ENCODE measurements around the gene CDH4.

Gene CDH4

GRCh38 chr20:61621852-61622251, 369.8 kb downstream of the CDH4 start:
- H3K36me3 ChIP-seq = no peaks in the 10 kb centered on the region

GRCh38 chr20:61623451-61623850, 371.4 kb downstream of the CDH4 start:
- no peak for TF ChIP-seq CTCF (IDR thresholded peaks at IDR 0.05)
- Histone ChIP-seq H3K27ac (no peak overlapping the region), H3K4me3 (ENCODE audit: low read depth in 1 of 2, low read length in 1 of 2) (no peak overlapping the region), H3K4me1 (ENCODE audit: control insufficient read depth in 1 of 2, insufficient read depth in 1 of 2, low read depth in 1 of 2, low read length in 1 of 2) (no peaks in the 10 kb centered on the region), H3K9me3 (no peaks in the 10 kb centered on the region), H3K36me3 (no peaks in the 10 kb centered on the region), H3K27me3 (no peaks in the 10 kb centered on the region)

More at GRCh38 chr20:61621852-61622251, 369.8 kb downstream of the CDH4 start:
- Histone ChIP-seq H3K27me3 (no peaks in the 10 kb centered on the region), H3K9me3 (peaks cover 4% of the 10 kb centered on the region), H3K27ac (no peak overlapping the region), H3K4me3 (ENCODE audit: low read depth in 1 of 2, low read length in 1 of 2) (no peak overlapping the region), H3K4me1 (ENCODE audit: control insufficient read depth in 1 of 2, insufficient read depth in 1 of 2, low read depth in 1 of 2, low read length in 1 of 2) (no peaks in the 10 kb centered on the region)
- TF ChIP-seq CTCF (IDR thresholded peaks at IDR 0.05) = no peak

DNA sequence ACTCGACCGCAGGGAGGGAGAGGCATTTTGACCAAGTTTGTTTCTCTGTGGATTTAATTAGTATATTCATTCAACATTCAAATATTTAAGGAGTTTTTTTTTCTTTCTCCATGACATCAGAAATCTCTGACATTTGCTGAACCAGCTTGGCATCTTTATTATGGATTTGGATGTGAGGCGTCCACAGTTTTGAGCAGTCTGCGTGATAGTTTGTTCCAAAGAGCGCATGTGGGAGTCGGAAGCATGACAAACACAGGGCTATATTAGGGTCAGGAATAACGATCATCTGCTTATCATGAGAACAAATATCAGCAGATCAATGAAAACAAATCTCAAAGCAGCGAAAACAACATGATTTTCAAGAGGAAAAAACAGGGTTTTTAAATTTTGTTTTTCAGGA, 373.2 kb downstream of the CDH4 start:
- Histone ChIP-seq H3K9me3 (no peaks in the 10 kb centered on the region), H3K4me3 (ENCODE audit: low read depth in 1 of 2, low read length in 1 of 2) (no peak overlapping the region)

GRCh38 chr20:61626412-61626811, 374.4 kb downstream of the CDH4 start:
- Histone ChIP-seq H3K4me1 (ENCODE audit: control insufficient read depth in 1 of 2, insufficient read depth in 1 of 2, low read depth in 1 of 2, low read length in 1 of 2) (no peaks in the 10 kb centered on the region), H3K27me3 (no peaks in the 10 kb centered on the region), H3K36me3 (no peaks in the 10 kb centered on the region), H3K9me3 (no peaks in the 10 kb centered on the region), H3K4me3 (ENCODE audit: low read depth in 1 of 2, low read length in 1 of 2) (no peak overlapping the region), H3K27ac (no peak overlapping the region)
- TF ChIP-seq CTCF (IDR thresholded peaks at IDR 0.05) = no peak

More for the DNA sequence above, 373.2 kb downstream of the CDH4 start:
- TF ChIP-seq CTCF (IDR thresholded peaks at IDR 0.05) = no peak
- H3K36me3 ChIP-seq = no peaks in the 10 kb centered on the region
- H3K27me3 ChIP-seq = no peaks in the 10 kb centered on the region
- no peaks in the 10 kb centered on the region for H3K4me1 ChIP-seq (ENCODE audit: control insufficient read depth in 1 of 2, insufficient read depth in 1 of 2, low read depth in 1 of 2, low read length in 1 of 2)
- H3K27ac ChIP-seq = no peak overlapping the region

GRCh38 chr20:61627791-61628415, 375.8 kb downstream of the CDH4 start:
- no peak overlapping the region for H3K4me3 ChIP-seq (ENCODE audit: low read depth in 1 of 2, low read length in 1 of 2)
- no peak for TF ChIP-seq CTCF (IDR thresholded peaks at IDR 0.05)
- H3K27me3 ChIP-seq = no peaks in the 10 kb centered on the region
- H3K36me3 ChIP-seq = no peaks in the 10 kb centered on the region
- no peak overlapping the region for H3K27ac ChIP-seq
- no peaks in the 10 kb centered on the region for H3K9me3 ChIP-seq
- no peaks in the 10 kb centered on the region for H3K4me1 ChIP-seq (ENCODE audit: control insufficient read depth in 1 of 2, insufficient read depth in 1 of 2, low read depth in 1 of 2, low read length in 1 of 2)
